HG03139 (cell line): ENCODE measurements around the gene RNF40.

Source experiments
- ATAC-seq: cut with Tn5 transposase; IDR thresholded peaks from one replicate; pipeline ENCODE4 v1.9.1; 2021; ENCODE audit not compliant: unreplicated experiment

Gene RNF40

DNA sequence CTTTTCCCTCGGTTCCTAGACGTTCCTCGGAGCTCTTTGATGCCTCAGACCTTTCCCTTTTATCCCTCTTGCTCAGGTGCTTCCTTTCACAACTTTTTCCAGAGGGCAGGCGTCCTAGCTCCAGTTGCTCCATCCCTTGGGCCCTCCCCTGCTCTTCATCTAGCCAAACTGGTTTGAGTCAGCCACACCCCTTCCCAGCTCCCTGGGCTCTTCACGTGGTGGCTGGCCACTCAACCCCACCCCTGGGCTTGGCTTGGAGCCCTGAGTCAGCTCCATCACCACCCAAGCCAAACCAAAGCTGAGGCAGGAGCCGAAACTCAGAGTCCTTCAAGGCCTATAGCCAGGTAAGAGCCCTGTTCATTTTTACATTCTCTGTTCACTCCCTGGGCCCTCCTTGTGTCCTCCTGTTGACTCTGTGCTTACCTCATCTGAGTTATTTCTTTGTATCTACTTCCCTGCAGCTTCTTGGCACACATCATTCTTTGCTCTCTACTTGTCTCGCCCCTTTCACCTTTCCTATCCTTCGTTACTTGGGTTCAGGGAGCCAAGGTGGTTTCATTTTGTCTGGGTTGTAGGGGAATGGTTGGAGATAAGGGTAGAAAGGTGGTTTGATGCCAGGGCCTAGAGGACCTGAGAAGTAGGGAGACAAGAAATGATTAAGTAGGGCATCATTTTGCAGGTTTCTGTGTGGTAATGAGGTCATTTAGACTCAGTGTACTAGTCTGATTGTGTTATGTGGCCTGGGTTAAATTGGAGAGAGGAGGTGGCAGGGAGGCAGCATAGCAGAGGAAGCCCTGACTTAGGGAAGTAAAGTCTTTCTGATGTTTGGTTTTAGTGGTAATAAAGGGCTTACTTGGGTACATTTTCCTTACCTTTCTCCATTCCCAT, 21.5 kb upstream of the RNF40 start:
- ATAC-seq: no peak

DNA sequence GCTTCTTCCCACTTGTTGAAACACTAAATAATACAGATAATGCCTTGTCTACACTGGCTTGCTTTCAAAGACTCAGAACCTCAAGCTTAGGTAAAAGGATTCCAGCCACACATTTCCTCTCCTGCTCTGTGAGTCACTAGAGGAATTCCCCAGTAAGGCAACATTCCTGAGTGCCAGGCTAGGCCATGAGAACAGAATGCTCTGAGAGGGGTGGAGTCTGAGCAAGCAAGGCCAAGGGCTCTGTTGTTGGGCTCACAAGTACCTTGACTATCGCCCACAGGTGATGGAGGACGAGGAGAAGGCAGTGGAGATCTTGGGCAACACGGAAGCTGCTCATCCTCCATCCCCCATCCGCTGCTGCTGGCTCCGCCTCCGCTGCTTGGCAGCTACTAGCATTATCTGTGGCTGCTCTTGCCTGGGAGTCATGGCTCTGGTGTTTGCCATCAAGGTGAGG, 20.6 kb upstream of the RNF40 start:
- no peak for ATAC-seq

DNA sequence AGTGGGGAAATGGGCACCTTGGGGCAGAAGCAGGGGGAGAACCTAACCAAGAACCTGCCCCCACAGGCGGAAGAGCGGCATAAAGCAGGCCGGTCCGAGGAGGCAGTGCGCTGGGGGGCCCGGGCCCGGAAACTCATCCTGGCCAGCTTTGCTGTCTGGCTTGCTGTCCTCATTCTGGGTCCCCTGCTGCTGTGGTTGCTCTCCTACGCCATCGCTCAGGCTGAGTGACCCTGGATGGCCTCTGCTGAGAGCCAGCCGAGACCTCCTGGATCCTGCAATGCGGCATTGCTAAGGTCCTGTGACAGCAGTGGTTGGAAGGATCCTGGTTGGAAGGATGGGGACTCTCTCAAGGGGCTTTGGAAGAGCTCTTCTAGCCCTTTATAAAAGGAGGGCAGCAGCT, 18.4 kb upstream of the RNF40 start:
- no peak for ATAC-seq

DNA sequence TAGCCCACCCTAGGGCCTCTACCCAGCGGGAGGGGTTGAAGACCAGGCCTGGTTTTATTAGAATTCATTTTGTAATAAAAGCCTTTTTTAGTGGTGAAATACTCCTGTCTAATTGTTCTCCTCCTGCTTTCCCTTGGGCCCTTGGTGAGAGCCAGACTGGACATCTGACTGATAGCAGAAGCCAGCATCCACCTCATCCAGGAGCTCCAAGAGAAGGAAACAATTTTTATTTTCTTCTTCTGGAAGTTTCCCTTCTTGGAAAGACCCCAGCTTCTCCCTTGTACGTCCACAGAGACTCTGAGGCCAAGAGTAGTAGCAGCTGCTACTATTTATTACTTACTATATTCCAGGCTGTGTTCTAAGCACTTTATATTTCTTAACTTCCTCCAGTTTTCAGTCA, 17.9 kb upstream of the RNF40 start:
- ATAC-seq: no peak

DNA sequence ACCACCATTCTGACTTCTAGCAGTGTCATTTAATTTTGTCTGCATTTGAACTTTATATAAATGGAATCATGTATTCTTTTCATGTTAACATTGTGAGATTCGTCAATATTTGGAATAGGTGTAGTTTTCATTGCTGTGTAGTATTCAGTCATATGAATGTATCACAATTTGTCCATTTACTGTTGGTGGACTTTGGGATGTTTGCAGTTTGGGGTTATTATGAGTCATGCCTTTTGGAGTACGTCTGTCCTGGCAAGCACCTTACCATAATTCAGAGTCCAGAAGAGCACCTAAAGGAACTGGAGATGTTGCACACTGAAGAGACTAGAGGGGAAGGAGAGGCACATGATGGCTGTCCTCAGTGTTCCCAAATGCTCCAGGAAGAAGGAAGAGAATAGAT, 17.0 kb upstream of the RNF40 start:
- no peak for ATAC-seq

DNA sequence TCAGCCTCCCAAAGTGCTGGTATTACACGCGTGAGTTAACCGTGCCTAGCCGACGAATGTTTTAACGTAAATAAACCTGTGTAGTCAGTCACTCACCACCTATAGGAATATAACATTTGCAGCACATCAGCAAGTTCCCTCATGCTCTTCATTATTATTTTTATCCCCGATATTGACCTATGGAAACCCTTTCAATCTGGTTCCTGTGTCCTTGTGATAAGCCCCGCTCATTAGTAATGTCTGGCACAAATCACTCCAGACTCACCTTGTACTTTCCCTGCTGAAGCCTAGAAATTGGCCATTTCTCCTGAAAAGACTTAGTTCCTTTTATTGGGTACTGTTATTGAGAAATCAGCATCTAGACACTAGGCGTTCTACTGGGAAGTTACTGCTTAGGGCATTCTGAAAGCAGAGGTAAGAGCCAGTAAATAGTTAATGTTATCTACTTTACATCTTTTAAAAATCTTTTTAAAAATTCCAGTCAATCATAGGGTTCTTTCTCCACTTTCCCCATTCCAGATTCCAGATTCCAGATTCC, 15.4 kb upstream of the RNF40 start:
- no peak for ATAC-seq

DNA sequence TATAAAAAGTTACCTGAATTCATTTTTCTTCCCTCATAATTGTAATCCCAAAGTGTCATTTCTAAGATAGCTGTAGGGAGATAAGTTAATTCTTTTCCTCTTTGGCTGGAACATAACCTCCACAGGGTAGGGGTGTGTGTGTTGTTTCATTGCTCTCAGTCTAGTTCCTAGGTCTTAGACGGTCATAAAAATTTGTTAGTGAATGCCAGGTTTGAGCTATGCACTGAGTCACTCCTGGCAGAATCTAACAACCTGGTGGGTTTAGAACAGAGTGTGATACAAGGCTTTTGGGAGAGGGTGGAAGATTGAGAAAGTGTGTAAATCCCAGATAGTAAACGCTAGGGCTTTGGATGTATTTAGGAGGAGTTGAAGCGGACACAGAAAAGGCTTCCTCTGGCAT, 14.8 kb upstream of the RNF40 start:
- ATAC-seq: no peak

DNA sequence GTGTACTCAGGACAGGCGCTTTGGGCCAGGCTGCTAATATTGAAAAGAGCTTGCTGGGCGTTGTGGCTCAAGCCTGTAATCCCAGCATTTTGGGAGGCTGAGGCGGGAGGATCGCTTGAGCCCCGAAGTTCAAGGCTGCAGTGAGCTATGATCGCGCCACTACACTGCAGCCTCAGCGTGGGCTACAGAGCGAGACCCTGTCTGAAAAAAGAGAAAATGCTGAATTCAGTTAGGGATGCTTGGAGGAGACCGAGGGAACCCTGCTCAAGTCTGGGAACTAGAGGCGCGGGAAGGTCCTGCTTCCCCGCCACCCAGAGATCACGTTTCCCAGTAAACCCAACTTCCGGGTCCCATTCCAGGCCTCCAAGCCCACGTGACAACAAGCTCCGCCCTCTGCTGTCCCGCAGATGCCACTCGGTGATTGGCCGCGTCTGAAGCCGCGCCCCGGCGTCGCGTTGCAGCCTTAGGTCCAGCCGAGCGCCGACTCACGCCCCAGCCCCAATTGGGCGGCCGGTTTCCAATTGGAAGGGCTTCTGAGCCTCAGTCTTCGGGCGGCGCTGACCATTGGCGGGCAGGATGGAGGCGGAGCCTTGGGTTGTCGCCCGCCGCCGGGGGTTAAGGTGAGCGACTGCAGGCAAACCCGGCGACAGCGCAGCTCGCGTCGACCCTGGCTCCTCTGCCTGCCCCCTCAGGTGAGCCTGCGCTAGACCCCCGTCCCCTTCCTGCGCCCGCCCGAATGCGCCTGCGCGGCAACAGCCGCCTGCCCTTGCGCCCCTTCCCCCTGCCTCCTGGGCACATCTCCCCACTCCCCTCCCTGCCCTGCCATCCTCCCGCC, 14.1 kb upstream of the RNF40 start, which contains the start of gene PHKG2:
TSS of gene PHKG2 (plus strand) at position 627 of the 835 bp plus-strand sequence. CDS start 396 bp downstream, outside the sequence.
- peak; percentile 96 for ATAC-seq

DNA sequence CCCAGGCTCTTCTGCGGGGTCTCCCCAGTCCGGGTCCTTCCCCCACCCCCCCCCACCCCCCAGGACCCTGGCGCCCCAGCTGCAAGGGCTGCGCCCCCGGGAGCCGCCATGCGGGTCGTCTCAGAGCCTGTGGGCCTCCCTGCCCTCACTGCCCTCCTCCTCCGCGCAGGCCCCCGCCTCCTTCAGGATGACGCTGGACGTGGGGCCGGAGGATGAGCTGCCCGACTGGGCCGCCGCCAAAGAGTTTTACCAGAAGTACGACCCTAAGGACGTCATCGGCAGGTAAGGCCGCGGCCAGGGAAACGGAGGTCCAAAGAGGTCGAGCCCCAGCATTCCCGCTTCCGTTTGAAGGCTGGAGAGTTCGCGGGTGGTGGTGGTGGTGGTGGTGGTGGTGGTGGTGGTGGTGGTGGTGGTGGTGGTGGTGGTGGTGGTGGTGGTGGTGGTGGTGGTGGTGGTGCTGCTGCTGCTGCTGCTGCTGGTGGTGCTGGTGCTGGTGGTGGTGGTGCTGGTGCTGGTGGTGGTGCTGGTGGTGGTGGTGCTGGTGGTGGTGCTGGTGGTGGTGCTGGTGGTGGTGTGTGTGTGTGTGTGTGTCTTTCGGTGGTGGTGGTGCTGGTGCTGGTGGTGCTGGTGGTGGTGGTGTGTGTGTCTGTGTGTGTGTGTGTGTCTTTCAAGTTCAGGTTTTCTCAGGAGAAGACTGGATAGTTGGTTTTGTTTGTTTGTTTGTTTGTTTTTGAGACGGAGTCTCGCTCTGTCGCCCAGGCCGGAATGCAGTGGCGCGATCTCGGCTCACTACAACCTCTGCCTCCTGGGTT, 13.3 kb upstream of the RNF40 start:
- no peak for ATAC-seq

DNA sequence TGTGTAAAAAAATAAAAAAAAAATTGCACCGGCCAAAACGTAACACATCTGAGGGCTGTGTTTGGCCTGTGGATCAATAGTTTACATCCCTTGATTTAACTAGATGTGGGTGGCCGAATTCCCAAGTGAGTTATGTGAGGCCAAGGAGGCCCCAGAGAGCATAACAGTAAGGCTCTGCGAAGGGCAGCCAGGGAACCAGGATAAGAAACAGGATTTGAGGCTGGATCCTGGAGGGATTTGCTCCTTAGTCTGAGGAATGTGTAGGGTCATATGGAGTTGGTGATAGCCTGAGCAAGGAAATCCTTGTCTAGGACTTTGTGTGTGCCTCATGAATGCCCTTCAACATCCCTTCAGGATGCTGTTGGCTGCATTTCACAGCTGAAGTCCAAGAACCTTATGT, 11.9 kb upstream of the RNF40 start:
- no peak for ATAC-seq

DNA sequence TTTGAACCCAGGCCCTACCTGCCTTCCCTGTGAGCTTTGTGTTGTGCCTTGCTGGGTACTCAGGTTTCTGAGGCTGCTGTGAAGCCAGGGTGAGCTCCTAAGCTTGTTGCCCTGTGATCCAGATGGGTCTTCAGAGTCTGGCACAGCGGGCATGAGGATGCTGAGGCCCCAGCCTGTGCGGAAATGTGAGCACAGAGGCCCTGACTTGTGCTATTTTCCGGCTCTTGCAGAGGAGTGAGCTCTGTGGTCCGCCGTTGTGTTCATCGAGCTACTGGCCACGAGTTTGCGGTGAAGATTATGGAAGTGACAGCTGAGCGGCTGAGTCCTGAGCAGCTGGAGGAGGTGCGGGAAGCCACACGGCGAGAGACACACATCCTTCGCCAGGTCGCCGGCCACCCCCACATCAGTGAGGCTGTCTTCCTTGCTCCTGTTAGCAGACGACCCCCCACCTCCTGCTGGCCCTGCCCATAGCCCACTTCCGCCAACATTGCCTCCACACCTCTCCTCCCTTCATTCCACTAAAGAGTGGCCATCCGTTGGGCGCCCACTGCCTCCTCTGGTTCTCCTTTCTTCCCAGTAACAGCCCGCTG, 11.2 kb upstream of the RNF40 start:
- ATAC-seq: no peak

DNA sequence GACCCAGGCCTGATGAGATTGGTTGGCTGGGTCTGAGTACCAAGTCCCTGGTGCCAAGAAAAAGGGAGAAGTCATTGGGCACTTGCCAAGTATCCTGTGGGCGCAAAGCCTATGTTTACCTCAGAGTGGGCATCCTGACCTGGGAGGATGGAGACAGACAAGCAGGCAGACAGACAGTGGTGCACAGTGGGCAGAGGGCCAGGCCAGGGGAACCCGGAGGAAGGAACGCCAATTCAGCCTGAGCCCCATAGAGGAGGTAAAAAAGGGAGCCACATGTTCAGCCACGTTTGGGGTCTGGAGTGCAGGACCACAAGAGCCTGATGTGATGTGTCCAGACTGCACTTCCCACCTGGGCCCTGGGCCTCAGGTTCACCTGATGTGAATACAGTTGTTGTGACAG, 8.5 kb upstream of the RNF40 start:
- ATAC-seq: no peak

DNA sequence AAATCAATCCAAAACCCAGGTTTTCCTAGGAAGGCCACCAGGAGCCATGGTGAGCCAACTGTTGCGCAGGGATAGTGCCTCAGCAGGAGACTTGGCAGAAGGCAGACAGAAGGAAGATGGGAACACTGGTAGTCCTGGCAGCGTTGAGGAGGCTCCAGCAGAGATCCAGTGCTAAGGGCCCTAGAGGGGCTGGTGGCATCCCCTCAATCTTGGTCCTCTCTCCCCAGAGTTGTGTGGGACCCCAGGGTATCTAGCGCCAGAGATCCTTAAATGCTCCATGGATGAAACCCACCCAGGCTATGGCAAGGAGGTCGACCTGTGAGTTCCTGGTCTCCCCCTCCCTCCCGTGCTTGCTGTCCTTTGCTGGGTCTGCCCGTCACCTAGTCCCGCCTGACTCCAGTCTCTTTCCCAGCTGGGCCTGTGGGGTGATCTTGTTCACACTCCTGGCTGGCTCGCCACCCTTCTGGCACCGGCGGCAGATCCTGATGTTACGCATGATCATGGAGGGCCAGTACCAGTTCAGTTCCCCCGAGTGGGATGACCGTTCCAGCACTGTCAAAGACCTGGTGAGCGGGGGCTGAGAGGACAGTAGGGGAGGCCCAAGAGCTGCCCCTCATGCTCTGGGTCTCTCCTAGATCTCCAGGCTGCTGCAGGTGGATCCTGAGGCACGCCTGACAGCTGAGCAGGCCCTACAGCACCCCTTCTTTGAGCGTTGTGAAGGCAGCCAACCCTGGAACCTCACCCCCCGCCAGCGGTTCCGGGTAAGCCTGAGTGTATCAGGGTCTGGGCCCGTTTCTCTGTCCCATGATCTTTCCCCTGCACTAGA, 6.0 kb upstream of the RNF40 start:
- no peak for ATAC-seq

DNA sequence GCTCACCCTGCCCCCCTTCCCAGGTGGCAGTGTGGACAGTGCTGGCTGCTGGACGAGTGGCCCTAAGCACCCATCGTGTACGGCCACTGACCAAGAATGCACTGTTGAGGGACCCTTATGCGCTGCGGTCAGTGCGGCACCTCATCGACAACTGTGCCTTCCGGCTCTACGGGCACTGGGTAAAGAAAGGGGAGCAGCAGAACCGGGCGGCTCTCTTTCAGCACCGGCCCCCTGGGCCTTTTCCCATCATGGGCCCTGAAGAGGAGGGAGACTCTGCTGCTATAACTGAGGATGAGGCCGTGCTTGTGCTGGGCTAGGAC, 5.4 kb upstream of the RNF40 start:
- ATAC-seq: no peak

DNA sequence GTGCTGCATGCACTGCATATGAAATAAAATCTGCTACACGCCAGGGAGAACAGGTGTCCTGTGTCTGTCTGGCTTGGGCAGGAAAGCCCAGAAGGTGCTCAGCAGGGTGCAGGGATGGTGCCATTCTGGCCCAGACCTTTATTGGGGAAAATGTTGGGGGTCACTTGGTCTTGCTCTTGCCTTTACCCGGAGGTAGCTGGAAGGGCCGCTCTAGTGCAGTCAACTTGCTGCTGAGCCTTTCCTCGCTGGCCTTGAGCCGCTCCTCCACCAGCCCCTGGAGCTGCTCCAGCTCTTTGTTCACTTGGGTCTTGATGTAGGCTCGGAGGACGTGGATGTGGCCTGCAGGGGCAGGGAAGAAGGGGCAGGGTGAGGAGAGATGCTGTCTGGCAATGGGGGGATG, 4.8 kb upstream of the RNF40 start:
- ATAC-seq: no peak

DNA sequence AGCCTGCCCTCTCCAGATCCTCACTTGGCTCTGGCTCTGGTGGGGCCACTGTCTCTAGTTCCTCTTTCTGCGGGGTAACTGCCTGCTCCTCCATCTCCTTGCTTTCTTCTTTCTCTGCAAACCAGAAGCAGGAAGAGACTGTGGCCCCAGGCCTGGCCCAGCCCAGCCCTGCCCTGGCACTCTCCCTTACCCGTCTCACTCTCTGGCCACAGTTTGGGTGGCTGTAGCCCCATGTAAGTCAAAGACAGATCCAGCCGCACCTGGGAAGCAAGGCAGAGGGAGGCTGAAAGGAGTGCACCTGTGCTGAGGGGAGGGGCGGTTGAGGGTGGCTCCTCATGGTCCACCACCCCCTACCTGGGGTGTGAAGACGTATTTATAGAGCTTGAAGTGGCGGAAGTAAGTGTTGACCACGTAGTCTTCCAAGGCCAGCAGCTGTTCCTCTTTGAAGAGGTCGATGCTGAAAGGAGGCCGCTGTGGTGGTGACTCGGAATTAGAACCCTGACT, 3.1 kb upstream of the RNF40 start:
- no peak for ATAC-seq

DNA sequence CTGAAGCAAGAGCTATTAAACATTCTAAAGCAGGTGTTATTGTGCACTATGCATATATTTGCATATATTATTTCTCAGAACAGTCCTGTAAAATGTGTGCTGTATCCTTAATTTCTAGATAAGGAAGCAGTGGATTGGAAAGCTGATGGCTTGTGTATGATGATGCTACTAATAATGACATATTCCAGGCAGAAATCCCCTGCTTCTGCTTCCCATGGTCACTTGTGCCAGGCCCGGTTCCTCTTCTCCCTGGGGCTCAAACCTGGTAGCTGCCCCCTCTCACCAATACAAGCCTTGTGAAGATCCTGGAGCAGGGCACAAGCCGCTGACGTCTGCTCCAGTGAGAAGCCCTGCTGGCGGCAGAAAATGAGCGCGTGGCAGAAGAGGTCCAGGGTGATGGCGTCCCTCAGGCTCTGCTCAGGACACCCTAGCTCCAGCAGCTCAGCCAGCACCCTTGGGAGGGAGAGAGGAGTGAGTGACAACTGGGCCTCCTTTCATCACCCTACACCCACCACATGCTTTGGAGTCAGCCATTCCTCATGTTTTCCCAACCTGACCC, 2.0 kb upstream of the RNF40 start:
- no peak for ATAC-seq

DNA sequence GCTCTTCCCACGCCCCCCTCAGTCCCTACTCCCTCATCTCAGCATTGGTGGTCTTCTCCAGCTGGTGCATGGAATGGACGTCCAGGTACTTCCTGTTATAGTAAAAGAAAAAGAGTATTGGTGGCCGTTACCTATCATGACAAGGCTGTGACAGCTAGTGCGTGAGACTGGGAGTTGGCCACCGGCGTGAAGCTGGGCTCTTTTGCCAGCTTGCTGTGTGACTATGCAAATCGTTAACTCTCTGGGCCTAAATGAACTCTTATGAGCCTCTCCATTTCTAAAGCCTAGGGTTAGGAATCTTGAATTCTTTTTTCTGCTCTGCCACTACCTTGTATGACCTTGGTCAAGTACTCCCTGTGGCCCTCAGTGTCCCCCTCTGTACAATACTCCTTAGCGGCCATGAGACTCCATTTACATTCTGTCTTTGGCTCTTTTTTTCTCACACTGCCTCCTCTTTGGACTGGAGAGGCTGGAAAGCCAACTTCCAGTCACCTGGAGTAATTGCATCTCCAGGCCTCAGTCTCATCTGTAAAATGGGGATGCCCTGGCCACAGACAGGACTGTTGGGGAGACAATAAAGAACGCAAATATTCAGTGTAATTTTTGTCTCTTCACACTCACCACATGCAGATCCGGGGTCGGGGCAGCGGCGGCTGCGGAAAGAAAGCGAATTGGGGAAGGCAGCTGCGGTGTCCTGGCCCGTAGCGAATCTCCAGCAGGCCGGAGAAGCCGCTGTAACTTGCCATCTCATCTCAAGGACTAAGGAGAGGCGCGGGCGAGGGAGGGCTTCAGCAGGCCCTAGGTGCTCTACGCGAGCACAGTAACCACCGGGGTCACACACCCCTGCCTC, 1.3 kb upstream of the RNF40 start:
- no peak for ATAC-seq
